GM18907 (cell line): ENCODE measurements around the gene HOXC12.

Experiments used
- ATAC-seq: cut with Tn5 transposase; IDR thresholded peaks from one replicate; pipeline ENCODE4 v1.9.1; 2021; ENCODE audit warnings: mild to moderate bottlenecking, moderate library complexity; ENCODE audit not compliant: unreplicated experiment

HOXC12 gene

GRCh38 chr12:53995002-53995377 is 40.3 kb downstream of the HOXC12 start:
- ATAC-seq, result no peak

DNA sequence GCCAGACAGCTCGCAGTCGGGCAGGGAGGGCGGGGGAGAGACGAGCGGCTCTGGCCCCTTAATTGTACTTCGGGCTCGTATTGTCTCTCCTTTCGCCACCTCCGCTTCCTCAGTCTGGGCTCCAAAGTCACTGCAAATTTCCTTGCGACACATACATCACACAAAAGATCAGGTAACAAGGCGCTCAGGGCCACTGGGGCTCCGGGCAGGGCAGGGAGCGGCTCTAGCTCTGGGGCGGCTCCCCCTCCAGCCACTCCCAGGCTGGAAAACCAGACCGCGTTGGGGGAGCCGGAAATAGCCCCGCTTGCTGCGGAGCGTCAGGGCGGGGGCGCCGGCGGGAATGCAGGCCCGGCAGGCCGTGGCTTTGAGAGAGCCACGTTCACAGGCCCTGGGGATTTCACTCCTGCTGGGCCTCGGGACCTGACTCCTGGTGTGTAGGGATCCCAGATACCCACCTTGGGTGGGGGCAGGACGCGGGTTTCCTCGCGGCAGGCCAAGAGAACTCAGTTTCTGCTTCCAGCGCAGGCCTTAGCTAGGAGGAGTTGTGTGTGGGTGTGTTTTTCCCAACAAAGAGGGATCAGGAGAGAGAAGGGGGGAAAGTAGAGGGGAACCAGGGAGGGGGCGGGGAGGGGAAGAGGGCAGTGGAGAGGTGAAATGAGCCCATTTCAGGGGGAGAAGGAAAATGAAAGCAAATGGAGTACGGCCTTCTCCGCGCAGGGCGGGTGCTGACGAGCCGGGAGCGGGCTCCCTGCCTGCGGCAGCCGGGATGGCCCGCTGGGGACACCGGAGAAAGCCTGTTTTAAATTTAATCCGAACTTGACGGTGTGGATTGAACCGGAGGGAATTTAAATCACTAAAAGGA is 40.9 kb downstream of the HOXC12 start:
- ATAC-seq, result no peak

GRCh38 chr12:53996240-53997203 is 41.8 kb downstream of the HOXC12 start:
- no peak for ATAC-seq

- ATAC-seq, result no peak
Measured at GRCh38 chr12:53997204-53998109, 42.8 kb downstream of the HOXC12 start.

DNA sequence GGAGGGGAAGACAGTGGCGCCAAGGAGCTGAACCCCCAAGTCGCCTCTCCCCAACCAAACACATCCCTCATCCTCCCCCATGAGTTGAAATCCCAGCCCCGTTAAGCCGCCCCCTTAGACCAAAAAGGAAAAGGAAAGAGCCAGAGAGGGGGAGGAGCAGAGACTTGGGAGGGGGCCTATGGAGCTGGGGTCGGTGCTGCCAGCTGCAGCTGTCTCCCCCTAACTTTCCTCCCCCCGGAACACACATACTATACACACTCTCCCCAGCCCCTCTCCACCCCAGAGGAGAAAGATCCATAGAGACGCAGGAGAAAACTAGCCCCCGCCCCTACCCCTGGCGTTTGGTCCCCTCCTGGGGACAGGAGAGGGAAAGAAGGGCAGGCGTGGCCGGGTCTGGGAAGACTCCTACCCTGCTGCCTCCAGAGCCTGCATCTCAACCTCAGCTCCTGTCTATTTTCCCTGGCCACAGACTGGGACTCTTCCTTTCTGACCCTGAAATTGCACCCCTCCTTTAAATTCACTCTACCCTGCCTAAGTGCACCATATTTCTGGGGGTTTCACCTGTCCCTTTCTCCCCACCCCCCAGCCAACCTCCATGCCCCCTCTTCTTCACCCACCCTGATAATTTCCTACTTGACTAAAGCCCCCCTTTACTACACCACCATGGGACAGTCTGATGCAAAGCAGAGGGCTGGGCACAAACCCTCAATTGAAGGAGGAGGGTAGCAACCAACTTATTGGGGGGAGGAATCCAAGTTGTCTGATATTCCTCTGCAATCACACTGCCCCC is 43.6 kb downstream of the HOXC12 start:
- no peak for ATAC-seq

DNA sequence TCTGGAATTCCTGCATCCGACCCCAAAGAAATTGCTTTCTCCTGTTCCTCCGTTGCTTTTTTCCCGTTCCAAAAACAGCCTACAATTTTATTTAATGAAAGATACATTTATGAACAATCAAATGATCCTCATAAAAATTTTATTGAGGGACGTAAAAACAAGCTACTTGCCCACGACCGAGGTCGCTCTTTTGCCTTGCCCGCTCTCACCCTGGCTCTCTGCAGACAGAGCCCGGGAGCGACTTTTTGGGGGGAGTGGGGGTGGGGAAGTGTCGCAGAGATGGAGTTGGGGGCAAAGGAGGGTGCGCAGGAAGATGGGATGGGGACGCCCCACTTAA is 44.2 kb downstream of the HOXC12 start:
- ATAC-seq, result no peak

GRCh38 chr12:53999559-54000115 is 44.9 kb downstream of the HOXC12 start:
- ATAC-seq, result no peak

DNA sequence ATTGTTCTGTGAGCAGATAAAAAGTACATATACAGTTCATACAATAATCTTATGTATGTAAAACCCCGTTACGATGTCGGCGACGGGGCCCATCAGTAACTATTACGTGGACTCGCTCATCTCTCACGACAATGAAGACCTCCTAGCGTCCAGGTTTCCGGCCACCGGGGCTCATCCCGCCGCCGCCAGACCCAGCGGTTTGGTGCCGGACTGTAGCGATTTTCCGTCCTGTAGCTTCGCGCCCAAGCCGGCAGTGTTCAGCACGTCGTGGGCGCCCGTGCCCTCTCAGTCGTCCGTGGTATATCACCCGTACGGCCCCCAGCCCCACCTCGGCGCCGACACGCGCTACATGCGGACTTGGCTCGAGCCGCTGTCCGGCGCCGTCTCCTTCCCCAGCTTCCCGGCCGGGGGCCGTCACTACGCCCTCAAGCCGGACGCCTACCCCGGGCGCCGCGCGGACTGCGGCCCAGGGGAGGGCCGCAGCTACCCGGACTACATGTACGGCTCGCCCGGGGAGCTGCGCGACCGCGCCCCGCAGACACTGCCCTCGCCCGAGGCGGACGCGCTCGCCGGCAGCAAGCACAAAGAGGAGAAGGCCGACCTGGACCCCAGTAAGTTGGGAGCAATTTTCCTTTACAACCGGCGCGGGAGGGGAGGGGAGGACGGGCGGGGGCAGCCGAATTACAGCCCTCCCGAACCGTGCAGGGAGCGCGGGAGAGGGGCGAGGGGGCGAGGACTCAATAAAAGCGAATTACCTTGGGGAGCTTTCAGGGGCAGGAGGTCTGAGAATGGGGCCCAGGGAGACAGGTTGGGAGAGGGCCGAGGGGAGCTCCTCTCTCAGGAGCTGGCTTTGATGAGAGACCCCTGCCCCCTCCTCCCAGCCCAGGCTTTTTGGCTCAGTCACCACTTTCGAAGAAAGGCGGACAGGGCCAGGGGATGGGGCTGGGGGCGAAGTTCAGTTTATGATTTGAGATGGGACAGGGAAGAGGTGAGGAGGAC is 45.7 kb downstream of the HOXC12 start, which contains the start of gene HOXC9:
TSS of gene HOXC9 (plus strand) at position 46 of the 999 bp plus-strand sequence. CDS start at position 74, 28 bp downstream.
- no peak for ATAC-seq

DNA sequence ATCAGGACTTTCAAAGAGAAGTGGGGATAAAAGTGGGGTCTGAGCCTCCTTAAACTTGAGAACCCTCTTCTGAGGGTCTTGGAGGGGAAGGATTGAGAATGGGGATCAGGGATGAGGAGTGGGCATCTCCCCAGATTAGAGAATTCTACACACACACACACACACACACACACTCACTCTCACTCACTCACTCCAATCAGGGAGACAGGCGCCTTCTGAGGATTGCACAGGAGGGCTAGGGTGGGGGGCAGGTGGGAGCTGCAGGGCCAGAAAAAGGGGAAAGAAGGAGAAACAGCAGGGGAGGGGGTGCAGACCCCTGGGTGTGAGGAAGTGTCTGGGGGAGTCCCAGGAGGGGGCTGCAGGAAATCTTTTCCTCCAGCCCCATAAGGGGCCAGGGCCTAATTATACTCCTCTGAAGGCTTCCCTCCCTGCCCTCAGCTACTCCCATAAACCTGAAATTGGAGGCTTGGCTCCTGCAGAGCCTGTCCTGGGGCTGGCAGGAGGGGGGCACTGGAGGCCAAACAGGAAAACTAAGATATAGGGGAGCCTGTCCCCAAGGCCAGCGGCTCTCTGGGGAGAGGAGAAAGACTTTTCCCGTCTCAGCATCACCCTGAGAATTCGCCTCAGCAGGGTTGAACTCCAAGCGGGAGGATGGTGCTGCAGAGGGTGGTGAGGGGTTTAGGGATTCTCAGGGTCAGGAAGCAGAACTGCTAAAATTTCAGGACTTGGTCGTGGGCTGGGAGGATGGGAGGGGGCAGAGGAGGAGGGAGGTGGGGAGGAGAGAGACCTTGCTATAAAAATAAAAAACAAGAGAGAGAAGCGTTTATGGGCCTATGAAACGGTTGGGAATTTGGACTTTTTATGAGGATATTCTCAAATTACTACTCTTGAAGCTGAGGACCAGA is 46.8 kb downstream of the HOXC12 start:
- no peak for ATAC-seq

DNA sequence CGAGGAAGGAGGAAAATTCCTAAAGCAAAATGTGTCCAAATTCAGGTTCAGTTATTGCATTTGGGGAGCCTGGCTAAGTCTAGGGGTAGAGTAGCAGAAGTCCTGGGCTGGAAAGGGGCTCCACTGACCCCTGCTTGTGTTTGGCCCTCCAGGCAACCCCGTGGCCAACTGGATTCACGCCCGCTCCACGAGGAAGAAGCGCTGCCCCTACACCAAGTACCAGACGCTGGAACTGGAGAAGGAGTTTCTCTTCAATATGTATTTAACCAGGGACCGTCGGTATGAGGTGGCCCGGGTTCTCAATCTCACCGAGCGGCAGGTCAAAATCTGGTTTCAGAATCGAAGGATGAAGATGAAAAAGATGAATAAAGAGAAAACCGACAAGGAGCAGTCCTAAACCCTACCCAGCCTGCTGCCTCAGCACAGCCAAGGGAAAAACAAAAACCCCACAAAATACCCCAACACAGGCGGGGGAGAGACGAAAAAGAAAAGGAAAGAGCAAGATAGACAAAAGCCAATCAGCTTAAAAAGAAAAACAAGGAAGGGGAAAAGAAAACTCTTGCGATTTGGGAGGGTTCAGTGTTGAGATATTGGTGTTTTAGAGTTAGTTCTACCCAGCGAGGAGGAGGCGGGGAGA is 47.7 kb downstream of the HOXC12 start:
- ATAC-seq, result no peak

- ATAC-seq, result no peak
Measured at GRCh38 chr12:54002915-54003389, 48.2 kb downstream of the HOXC12 start.

- ATAC-seq, result no peak
Measured at GRCh38 chr12:54003625-54004024, 48.9 kb downstream of the HOXC12 start.

DNA sequence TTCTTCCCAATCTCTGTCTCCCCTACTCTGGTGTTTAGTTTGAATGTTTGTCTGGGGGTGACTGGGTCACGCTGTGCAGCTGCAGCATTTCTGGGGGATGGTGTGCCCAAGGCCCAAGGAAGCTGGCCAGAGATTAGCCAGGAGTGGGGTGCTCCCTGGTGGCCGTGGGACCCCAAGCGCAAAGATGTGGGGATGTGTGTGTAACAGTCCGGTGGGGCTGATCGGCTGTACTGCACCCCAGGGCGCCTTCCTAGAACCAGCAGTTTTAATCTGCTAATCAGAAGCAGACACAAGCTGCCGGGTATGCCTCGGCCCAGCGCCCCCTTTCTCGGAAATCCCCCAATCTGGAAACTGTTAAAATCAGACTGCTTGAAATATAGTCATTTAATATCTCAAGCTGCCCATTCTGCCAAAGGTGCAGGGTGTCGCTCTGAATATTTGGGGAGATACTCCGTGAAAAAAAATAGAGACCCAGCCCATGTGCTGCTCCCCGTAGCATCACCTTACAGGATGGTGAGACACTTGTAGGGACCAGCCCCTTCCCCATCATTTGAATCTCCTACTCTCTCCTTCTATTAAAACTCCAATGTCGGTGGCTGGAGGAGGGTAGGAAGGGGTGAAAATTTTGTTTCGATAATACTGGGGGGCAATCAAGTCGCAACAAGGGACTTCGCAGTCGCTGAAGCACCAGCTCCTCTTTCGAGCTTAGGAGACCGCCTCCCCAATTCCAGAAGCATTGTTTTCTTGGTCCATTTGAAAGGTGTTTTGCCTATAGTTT is 49.5 kb downstream of the HOXC12 start:
- ATAC-seq, result no peak

- no peak for ATAC-seq
Measured at GRCh38 chr12:54004841-54005530, 50.3 kb downstream of the HOXC12 start.

DNA sequence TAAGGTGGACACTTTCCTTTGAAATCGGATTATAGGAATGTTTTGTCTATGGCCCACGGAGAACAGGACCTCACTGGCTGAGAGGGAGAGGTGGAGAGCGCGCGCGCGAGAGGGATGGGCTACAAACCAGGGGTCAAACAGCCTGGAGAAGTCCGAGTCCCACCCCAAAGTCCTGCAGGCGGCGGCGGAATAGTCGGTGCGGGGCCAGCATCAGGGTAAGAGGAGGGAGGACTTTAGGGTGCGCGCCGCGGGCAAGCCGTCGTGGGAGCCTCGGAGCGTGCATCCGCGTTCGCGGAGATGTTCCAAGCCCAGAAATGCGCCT is 50.8 kb downstream of the HOXC12 start:
- ATAC-seq, result no peak
